ENCODE results near the gene POU2F1.

DNA sequence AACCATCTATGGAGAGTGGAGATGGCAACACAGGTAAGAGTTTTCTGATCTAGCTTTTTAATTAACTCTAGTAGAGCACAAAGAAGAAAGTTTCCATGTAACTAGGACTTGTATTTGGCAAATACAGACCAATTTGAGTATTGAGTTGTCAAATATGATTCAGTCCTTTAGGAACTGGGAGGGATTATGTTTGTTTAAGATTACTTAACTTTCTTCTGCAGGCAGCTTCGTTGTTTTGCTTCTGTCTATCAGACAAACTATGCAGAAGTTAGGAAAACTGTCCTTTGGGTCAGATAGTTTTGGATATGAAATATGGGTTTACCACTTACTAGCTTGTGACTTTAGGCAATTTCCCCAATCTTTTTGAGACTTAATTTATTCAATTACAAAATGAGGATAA lies 111.8 kb downstream of the POU2F1 start:
- no peak for TF ChIP-seq FOXK2 (IDR thresholded peaks at IDR 0.05)
- TF ChIP-seq BHLHE40 (IDR thresholded peaks at IDR 0.05; ENCODE audit: borderline replicate concordance), result no peak
- no peak for TF ChIP-seq FOXA1 (IDR thresholded peaks at IDR 0.05)
- no peak for TF ChIP-seq LEF1 (IDR thresholded peaks at IDR 0.05; ENCODE audit: borderline replicate concordance)
- no peak for TF ChIP-seq SP1 (IDR thresholded peaks at IDR 0.05)
- TF ChIP-seq ELF4 (IDR thresholded peaks at IDR 0.05), result no peak
- TF ChIP-seq NFRKB (IDR thresholded peaks at IDR 0.05), result no peak

All from HEK293T (cell line).